T-helper 1 cell (primary cell): ENCODE results near the gene DUSP22.
"Not testable (repeated sequence)": the region's sequence is repeated elsewhere in the genome, so short reads cannot be mapped to it uniquely, and the experiment has no call there.

Experiments used
- DNase-seq, 5 donors: peaks; one replicate each; pipeline ENCODE4 v3.0.0-alpha.2; 2012 to 2020

DUSP22 gene

DNA sequence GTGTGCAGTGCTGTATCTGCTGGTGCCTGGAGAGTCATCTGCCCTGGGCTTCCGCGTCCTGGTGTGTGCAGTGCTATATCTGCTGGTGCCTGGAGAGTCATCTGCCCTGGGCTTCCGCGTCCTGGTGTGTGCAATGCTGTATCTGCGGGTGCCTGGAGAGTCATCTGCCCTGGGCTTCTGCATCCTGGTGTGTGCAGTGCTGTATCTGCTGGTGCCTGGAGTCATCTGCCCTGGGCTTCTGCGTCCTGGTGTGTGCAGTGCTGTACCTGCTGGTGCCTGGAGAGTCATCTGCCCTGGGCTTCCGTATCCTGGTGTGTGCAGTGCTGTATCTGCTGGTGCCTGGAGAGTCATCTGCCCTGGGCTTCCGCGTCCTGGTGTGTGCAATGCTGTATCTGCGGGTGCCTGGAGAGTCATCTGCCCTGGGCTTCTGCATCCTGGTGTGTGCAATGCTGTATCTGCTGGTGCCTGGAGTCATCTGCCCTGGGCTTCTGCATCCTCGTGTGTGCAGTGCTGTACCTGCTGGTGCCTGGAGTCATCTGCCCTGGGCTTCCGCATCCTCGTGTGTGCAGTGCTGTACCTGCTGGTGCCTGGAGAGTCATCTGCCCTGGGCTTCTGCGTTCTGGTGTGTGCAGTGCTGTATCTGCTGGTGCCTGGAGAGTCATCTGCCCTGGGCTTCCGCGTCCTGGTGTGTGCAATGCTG is 33.0 kb downstream of the DUSP22 start:
- DNase-seq = not testable (repeated sequence)

DNA sequence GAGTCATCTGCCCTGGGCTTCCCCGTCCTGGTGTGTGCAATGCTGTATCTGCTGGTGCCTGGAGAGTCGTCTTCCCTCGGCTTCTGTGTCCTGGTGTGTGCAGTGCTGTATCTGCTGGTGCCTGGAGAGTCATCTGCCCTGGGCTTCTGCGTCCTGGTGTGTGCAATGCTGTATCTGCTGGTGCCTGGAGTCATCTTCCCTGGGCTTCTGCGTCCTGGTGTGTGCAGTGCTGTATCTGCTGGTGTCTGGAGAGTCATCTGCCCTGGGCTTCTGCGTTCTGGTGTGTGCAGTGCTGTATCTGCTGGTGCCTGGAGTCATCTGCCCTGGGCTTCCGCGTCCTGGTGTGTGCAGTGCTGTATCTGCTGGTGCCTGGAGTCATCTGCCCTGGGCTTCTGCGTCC is 33.8 kb downstream of the DUSP22 start:
- DNase-seq = not testable (repeated sequence)

DNA sequence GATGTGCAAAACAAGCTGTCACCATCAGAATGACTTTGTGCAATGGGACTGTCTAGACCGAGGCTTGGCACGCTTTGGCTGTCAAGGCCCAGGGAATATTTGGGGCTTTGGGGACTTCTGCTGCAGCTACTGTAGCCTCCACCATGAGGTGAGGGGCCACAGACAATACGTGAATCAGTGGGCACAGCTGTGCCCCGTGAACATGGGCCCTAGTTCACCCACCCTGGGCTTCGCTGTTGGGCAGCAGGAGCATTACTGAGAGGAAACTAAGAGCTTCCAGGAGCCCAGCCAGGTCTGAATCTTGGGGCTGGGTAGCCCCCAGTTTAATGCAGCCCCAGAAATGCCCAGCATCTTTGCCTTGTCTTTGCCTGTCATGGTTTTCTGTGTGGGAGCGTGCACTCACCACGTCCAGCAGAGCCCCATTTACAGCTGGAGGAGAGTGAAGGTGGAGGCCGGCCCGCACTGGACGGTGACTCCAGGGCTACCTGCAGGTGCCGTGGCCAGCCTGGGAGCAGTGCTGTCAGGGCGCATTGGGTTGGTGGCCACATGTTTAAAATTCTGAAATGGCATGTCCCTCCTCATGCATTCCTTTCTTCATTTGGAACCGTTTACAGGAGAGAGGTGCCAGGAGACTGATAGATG is 34.7 kb downstream of the DUSP22 start:
- no peak for DNase-seq

DNA sequence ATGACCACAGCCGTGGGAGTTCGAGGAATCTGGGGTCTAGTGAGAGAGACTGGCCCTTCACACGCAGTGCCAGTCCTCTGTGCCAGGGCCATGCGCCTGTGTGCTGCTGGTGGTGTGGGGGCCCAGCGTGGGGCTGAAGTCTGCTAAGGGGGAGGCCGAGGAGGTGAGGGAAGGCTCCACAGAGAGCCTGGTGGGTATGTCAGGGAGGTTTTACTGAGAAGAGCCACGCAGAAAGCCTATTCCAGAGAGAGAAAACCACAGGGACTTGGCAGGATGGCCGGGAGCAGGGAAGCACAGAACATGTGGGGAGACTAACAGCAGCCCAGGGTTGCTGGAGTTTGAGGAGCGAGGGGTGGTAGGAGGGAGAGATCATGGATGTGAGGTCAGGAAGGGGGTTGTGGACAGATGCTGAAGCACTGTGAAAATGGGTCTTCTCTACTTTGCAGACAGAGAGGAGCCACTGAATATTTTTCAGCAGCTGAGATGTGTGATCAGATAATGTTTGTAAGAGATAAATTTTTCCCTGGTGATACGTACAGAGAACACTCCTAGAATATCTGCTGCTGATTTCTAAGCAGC is 35.3 kb downstream of the DUSP22 start:
- DNase-seq = no peak

DNA sequence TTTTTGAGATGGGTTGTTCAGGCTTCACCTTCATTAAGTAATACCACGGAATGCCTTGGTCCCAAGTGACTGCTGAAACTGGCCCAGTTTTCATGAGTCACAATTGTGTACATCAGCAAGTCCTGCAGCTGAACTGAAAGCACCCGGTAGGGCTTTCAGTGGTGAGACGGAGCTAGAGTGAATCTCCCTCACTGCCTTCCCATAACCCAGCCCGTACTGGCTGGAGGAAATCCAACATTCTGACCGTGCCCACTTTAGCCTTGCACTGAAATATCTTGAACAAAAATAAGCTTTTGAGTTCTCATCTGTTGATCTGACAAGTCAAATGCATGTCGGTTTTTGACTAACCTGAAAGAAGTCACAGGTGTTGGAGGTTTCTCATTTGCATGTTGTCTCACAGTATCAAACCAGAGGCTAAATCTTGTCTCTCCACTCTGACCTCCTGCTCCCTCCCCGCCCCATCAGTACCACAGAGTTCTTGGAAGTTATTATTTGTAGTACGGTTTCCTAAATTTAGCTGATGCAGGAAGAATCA is 35.9 kb downstream of the DUSP22 start:
- peak in 1 of 5 donors; percentile 48 for DNase-seq

DNA sequence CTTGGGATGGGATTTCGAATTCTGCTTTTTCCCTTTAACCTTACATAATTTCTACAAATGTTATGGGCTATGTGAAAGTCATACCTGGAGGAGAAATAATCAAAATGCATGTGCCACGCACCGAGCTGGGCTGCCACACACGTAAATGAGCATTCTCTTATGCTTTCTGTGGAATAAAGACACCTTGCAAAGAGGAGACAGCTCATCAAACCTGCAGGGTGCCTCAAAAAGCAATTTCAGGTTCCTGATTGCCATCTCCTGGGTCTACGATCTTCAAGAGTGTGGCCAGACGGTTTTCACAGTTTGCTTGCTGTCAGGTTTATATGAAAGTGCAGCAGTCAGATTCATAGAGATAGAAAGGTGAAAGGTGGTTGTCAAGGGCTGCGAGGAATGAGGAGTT is 36.6 kb downstream of the DUSP22 start:
- DNase-seq = no peak

DNA sequence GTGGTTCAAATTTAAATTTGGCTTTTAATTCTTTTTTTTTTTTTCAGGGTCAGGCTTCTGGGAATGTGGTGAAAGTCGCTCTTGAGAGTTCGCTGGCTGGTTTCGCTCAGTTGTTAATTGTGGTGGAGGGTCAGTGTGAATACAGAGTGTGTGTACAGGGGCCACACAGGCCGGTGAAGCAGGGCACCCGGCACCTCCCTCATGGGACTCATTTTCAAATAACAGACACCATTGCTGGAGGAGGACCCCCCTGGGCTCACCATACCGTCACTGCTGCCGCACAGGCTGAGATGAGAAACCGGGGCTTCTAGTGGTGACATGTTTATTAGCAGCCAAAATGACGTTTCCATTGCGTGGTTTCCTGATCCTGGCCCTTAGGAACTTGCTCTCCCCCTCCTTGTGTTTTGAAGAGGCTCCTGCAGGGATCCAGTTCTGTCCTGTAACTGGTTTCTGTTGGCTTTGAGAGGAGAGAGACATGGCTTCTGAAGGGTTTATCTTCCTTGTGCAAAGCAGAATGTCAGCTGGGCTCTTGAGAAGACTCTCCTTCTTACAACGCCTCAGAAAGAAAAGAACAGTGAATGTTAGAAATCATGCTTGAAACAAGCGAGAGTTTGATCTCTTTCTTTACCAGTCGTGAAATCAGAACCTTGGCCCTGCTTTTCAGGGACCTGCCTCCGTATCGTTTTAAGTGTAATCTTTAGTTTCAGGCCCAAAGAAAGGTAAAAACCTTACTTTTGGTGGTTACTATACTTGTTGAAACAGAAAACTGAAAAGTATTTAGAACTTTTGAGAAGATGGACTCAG is 37.8 kb downstream of the DUSP22 start:
- DNase-seq = no peak

DNA sequence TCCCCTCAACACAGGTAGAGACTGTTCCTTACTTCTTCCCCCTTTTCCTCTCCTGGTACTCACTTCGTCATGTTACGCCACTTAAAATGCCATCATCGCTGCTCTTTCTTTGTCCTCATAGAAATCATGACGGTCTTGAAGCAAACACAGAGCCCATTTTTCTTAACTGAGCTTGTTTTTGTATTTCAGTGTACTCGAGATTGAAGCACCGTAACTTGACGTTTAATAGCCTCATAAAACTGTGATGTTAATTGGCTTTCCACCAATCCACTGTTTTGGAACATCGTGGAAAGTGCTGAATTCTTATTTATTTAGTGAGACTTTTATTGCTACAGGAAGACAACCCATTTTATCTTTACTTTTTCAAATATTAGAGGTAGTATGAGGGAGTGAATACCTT is 38.7 kb downstream of the DUSP22 start:
- DNase-seq = no peak

DNA sequence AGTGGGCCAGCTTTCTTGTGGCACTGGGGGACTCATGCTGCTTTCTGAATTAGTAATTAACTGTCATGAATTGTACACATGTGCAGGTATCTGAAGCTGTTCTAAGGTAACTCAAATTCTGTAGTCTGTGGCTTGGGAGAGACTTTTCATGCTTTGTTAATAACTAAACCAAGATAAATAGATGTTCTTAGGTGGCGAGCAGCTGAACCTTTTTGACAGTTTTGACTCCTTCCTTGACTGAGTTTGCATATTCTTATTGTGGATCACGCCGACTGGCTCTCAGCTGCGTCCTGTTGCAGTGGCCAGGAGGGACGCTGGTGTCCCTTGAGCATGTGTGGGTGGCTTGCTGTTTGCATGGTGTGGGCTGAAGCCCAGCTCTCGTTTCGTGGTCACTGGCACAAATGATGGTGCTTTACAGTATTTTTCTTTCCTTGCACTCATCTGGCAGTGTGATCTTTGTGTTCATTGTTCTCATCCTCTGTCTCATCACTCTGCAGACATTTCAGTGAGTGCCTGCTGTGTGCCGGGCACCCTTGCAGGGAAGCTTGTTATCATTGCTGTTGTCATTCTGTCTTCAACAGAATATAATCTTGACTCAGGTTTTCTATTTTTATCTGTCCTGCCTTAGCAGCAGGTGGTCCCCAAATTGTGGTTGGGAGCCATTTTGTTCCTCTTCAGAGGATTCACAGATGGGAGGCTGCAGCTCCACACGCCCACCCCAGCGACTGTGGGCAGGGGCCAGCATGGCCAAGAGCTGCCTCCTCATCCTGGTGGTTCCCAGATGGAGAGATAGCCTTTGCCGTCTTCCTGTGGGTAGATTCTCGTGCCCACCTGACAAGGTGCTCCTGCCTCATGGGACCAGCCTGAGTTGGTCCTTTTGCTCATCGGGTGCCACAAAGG is 39.6 kb downstream of the DUSP22 start:
- DNase-seq = no peak

DNA sequence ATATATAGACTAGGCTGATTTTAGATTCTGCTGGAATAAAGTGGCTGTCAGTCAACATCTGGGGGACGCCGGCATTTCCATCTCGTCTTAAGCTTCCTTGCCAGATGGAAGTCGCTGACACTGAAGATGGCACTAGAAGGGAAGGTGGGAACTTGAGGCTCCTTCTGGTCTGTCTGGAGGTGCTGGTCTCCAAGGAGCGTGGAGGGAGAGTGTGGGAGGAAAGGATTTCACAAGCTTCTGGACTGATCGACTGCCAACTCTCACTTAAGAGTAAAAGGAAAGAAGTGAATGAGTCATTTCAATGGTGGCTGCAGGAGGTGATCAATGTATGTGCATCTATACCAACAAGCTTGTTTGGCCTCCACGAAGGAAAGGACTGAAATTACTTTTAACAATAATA is 40.4 kb downstream of the DUSP22 start:
- no peak for DNase-seq

DNA sequence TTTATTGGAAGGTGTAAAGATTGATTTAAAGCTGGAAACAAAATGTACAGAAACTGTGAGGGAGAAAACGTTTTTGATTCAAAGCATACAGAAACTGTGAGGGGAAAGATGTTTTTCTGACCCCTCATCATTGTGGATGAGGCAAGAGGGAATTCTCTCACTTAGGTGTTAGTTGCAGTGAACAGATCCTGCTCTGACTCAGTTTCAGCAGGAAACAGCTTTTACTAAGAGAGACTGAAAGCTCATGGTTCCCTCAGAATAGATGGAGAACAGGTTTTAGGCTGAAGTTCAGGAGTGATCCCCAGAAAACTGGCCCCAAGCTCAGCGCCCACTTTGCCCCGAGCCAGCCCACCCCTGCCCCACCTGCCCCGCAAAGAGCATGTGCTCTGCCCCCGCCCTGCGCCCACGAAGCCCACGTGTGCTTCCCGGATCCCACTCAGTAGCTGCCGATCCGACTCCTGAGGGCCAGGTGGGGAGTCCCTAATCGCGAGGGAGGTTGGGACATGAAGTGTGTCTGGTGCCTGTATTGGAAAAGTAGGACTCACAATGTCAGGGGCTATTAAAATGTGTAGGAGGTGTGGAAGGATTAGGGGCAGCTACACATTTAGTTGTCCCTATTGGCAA is 41.2 kb downstream of the DUSP22 start:
- no peak for DNase-seq

DNA sequence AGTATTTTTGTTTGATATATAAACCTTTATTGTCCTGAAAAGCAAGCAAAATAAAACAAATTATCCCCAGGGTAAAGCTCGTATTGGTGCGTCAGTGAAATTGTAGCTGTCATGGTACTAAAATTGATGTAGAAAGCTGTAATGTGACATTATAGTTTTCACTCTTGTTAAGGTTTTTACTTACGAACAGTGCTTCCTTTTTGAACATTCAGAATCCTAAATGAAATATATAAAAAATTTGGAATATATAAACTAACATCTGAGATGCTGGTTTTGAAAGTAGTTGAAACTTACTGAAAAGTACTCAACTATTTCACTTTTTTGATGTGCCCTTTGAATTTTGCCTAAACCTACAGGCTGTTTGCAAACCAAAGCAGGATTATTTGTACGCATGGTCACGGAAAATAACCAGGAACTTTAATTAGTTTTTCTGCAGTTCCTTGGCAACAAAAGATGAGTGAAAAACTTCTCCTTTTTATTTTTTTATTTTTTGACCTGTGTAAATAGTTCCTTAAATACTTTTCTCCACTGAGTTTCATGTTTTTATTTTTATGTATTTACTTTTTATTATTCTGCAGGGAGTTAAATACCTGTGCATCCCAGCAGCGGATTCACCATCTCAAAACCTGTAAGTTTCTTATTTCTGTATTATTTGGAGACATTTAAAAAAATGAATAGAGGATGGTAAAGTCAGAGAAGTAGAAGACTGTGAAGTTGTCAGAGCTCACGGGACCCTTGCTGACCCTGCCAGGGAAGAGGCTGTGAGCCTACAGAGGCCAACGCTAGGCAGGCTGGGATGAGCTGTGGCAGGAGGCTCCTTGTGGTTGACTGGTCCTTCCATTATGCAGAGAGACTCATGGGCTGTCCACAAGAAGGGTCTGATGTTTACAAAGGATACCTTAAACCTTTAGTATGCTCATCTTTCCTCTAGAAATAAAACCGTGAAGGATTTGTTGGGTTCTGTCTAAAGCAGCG is 42.5 kb downstream of the DUSP22 start:
- DNase-seq = no peak

DNA sequence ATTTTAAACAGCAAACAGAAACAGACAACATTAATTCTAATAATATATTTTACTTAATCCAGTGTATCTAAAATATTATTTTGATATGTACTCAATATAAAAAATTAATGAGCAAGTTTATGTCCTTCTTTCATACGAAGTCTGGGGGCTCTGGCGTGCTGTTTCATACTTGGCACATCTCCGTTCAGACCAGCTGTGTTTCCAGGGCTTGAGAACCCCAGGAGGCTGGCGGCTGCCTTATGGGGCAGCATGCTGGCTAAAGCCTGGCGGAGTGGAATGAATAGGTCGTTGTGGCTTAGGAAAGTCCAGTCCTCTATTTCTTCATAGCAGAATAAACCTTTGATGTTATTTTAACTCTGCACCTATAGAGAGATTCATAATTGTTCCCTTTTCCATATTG is 43.3 kb downstream of the DUSP22 start:
- DNase-seq = no peak

DNA sequence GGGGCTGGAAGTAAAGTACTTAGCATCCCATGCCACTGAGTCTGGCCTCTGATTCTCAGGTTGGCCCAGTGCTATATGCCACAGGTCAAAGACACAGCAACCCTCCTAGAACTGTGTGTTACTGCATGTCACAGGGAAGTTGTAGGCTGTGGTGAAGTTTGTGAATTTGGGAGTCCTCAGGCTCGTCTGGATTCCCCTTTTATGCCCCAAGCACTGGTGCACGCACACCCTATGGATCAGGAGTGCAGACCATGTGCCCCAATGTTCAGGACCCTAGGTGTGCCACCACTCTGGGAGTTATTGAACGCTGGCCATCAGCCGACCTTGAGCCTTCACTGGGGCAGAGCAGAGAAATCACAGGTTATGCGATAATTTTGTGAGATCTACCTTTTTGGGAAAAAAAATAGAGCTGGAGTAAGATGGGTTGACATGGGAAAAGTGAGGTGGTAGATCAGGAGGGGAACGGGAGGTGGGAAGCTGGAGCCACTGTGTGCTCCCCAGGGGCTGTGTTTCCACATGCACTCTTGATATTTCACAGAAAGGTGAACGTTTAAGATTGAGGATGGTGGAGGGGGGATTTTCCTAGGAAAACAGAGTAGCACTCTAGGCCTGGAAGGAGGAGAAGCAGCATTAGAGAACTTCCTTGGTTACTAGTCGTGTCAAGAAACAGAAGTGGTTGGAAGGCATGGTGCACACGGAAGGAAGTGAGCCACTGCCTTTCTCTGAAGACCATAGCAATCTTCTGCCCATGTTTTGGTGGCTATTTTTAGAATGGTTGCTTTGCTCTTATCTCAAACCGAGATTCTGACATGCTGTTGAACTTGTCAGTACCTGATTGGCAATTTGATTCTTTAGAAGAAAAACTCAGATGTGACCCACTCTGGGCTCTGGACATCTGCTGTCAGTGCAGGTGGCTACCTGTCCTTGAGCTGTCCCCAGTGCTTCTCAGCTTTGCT is 44.1 kb downstream of the DUSP22 start:
- peak in 1 of 5 donors; percentile 56 for DNase-seq

DNA sequence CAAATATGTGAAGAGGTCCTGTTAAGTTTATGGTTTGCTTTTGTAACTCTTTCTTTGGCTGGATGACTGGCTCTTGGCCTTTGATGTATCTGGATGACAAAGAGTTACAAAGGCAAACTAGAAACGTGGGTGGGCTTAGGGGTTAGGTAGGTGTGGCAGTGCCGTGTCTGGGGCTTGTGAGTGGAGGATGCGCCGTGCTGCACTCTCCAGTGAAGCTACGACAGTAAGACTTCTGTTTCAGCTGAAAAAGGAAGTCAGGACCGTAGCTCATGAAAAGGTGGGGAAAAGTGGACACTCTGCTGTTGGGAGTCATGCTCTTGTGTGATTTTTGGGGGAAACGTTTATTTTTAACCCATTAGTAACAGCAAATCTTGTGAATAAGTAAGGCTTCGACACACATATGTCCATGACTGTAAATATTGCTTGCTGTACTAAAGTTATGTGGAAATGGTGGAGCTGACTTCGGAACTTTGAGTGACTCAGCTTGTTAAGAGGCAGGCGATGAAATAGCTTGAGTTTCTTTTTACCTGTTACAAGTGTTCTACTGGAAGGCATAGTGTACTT is 45.6 kb downstream of the DUSP22 start:
- DNase-seq = no peak

DNA sequence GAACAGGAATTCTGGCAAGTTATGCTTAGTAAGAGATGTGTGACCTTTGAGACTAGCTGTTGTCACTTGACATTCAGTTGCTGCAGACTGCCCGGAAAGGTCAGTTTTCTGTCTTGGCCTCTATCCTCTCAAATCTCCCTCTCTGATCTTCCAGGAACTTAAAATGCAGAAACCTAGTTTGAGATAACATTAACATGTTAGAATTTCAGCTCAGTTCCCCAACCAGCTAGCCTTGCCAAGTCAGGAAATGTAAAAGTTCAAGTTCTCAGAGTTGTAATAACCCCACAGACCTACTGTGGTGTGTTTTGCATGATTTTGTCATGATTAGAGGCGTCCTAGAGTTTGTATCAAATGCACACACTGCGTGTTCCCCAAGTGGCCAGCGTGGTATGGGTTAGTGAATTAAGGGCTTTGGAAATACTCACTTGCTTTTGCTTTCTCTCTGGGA is 46.6 kb downstream of the DUSP22 start:
- DNase-seq = peak in 1 of 5 donors; percentile 27

DNA sequence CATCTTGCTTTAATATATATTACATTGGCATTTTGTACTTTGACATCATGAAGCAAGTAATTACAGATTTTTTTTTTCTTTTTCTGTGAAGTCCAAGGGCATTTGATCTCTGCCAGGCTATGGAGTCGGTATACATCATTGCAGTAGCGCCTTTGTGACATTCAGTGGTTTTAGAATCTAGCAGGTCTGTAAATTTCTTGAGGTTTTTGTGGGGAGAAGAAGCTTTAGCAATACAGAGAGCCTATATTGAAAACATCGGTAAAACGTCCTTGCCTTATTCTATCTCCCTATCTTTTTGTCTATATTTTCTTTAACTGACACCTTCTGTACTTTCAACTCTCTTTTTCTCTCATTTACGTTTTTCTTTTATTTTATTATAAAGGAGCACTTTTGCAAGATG is 47.2 kb downstream of the DUSP22 start:
- DNase-seq = peak in 1 of 5 donors; percentile 56

DNA sequence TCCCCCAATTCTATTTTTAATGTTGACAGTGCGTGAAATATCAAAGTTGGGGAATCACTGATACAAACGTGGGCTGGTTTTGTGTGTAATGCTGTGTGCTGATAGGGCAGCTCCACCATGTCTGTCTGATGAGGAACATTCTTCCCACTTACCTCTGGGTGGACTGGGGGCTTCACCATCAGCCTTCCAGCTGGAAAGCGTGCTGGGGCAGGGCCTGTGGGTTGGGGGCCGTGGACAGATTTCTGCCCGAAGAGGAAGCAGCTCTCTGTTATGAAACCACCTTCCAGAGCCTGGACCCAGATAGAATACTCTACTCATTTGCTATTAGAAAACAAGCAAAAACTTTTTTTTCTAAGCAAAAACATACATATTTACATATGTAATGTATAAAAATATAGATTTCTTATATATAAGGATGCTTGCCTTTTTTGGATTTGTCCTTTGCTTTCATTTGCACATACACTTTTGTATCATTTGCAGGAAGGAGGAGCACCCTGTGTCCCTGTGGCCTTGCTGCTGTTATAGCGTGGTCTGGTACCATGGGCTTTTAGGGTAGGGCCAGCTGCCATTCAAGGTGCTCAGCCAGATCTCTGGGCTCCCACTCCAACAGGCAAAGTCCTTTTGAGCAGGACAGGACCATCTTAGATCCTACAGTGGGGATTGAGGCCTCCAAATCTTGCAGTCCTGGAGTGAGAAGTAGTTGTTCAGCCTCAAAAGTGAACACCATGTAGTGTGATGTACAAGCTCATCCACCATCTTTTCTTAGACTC is 48.1 kb downstream of the DUSP22 start:
- DNase-seq = no peak
